GM19455 (cell line): ENCODE measurements around the gene ZIC2.

Source experiments
- ATAC-seq: cut with Tn5 transposase; IDR thresholded peaks from one replicate; pipeline ENCODE4 v1.9.1; 2021; ENCODE audit not compliant: unreplicated experiment

Gene ZIC2

GRCh38 chr13:99959127-99959539 is 22.5 kb upstream of the ZIC2 start:
- no peak for ATAC-seq

GRCh38 chr13:99959540-99960230 is 21.9 kb upstream of the ZIC2 start:
- ATAC-seq = no peak

- ATAC-seq = no peak
These were observed 20.8 kb upstream of the ZIC2 start for GRCh38 chr13:99960663-99961311.

- no peak for ATAC-seq
These were observed 19.9 kb upstream of the ZIC2 start for GRCh38 chr13:99961636-99962035.

- ATAC-seq = no peak
These were observed 19.3 kb upstream of the ZIC2 start for GRCh38 chr13:99962242-99962641.

- ATAC-seq = no peak
These were observed 17.7 kb upstream of the ZIC2 start for GRCh38 chr13:99963816-99964339.

GRCh38 chr13:99965329-99966000 is 16.1 kb upstream of the ZIC2 start:
- no peak for ATAC-seq

GRCh38 chr13:99966064-99966805 is 15.3 kb upstream of the ZIC2 start:
- no peak for ATAC-seq

GRCh38 chr13:99967498-99967868 is 14.1 kb upstream of the ZIC2 start:
- no peak for ATAC-seq

GRCh38 chr13:99967869-99968520 is 13.6 kb upstream of the ZIC2 start:
- no peak for ATAC-seq

GRCh38 chr13:99968521-99969452 is 12.8 kb upstream of the ZIC2 start:
- no peak for ATAC-seq

GRCh38 chr13:99969453-99969918 is 12.1 kb upstream of the ZIC2 start:
- no peak for ATAC-seq

GRCh38 chr13:99969919-99970650 is 11.5 kb upstream of the ZIC2 start:
- no peak for ATAC-seq

- ATAC-seq = no peak
These were observed 10.7 kb upstream of the ZIC2 start for GRCh38 chr13:99970651-99971575.

- no peak for ATAC-seq
These were observed 9.9 kb upstream of the ZIC2 start, which contains the start of gene ZIC5 for GRCh38 chr13:99971576-99972189. TSS of gene ZIC5 (minus strand) at chr13:99971767. CDS start at chr13:99971603, 164 bp downstream.

- no peak for ATAC-seq
These were observed 9.3 kb upstream of the ZIC2 start for GRCh38 chr13:99972190-99972731.
